Karpas-422 (cell line): ENCODE measurements around the gene BNC2. TPM values are rescaled to one million over a fixed set of nuclear protein-coding genes. Genes with fewer than 3 reads are reported as not detected.

Experiments
- DNase-seq: peaks from one replicate; pipeline ENCODE4 v3.0.0-alpha.2; 2015
- H2AFZ ChIP-seq: fragments of 200-600 bp; sonication (generic); 2 replicates; pipeline ENCODE4 v1.6.1; 2014; ENCODE audit warnings: antibody characterized with exemption, low read length, mixed read lengths
- H3K27ac ChIP-seq: fragments of 200-600 bp; sonication (generic); 2 replicates; pipeline ENCODE4 v1.5.1; 2014; ENCODE audit warnings: mild to moderate bottlenecking, low read length, moderate library complexity
- H3K27me3 ChIP-seq: fragments of 200-600 bp; sonication (generic); 2 replicates; pipeline ENCODE4 v1.6.1; 2014; ENCODE audit warnings: low read length, mixed read lengths
- H3K36me3 ChIP-seq: fragments of 200-600 bp; sonication (generic); 2 replicates; pipeline ENCODE4 v1.6.1; 2014; ENCODE audit warnings: low read length, mixed read lengths; ENCODE audit not compliant: insufficient read depth
- H3K4me1 ChIP-seq: fragments of 200-600 bp; sonication (generic); 2 replicates; pipeline ENCODE4 v1.6.1; 2014; ENCODE audit warnings: mild to moderate bottlenecking, low read length, mixed read lengths
- H3K4me2 ChIP-seq: fragments of 200-600 bp; sonication (generic); 2 replicates; pipeline ENCODE4 v1.6.1; 2014; ENCODE audit warnings: low read length, low read depth, mild to moderate bottlenecking; ENCODE audit not compliant: poor library complexity, severe bottlenecking
- H3K4me3 ChIP-seq: fragments of 200-600 bp; sonication (generic); 2 replicates; pipeline ENCODE4 v1.5.1; 2014; ENCODE audit warnings: mild to moderate bottlenecking, antibody characterized with exemption, low read length, mixed read lengths
- H3K79me2 ChIP-seq: fragments of 200-600 bp; sonication (generic); 2 replicates; pipeline ENCODE4 v1.6.1; 2014; ENCODE audit warnings: mild to moderate bottlenecking, low read length, mixed read lengths
- H3K9ac ChIP-seq: fragments of 200-600 bp; sonication (generic); 2 replicates; pipeline ENCODE4 v1.6.0; 2014; ENCODE audit warnings: low read length
- H3K9me2 ChIP-seq: fragments of 200-600 bp; sonication (generic), shearing (Covaris generic); replicated peaks from 2 replicates; pipeline ENCODE4 v1.6.0; 2014; ENCODE audit warnings: mild to moderate bottlenecking, low read length, moderate library complexity; ENCODE audit not compliant: insufficient read depth
- H3K9me3 ChIP-seq: fragments of 300-700, 200-600 bp; sonication (generic); 2 replicates; pipeline ENCODE4 v1.6.1; 2014; ENCODE audit warnings: low read length, mixed read lengths
- H4K20me1 ChIP-seq: fragments of 200-600 bp; sonication (generic); 2 replicates; pipeline ENCODE4 v1.6.1; 2014; ENCODE audit warnings: mild to moderate bottlenecking, antibody characterized with exemption, low read length, low read depth; ENCODE audit not compliant: insufficient read depth
- total RNA-seq: library from RNA; depleted of rRNA; stranded (reverse); fragments of >200 nt; shearing (Covaris generic); gene quantifications from 2 replicates; pipeline ENCODE4 v1.2.3, GENCODE V29; 2014; ENCODE audit warnings: low replicate concordance

BNC2 gene
- total RNA-seq, 1 experiment from 2014 or later: not detected

GRCh38 chr9:16725066-16725465 lies 145.4 kb downstream of the BNC2 start:
- H3K4me1 ChIP-seq: no peaks in the 10 kb centered on the region
- DNase-seq: no peak
- H3K4me3 ChIP-seq: no peak overlapping the region
- H3K36me3 ChIP-seq: no peaks in the 10 kb centered on the region
- no peaks in the 10 kb centered on the region for H3K79me2 ChIP-seq
- no peak overlapping the region for H2AFZ ChIP-seq
- H3K4me2 ChIP-seq: no peak overlapping the region
- H3K27ac ChIP-seq: no peak overlapping the region
- no peaks in the 10 kb centered on the region for H3K9me2 ChIP-seq
- no peak overlapping the region for H3K9ac ChIP-seq
- no peaks in the 10 kb centered on the region for H4K20me1 ChIP-seq
- no peaks in the 10 kb centered on the region for H3K9me3 ChIP-seq
- H3K27me3 ChIP-seq: no peaks in the 10 kb centered on the region

GRCh38 chr9:16721972-16722371 lies 148.5 kb downstream of the BNC2 start:
- Histone ChIP-seq H3K9ac (no peak overlapping the region), H3K79me2 (no peaks in the 10 kb centered on the region), H3K27ac (no peak overlapping the region), H3K4me3 (no peak overlapping the region), H3K9me2 (no peaks in the 10 kb centered on the region), H4K20me1 (no peaks in the 10 kb centered on the region), H3K9me3 (no peaks in the 10 kb centered on the region), H3K36me3 (no peaks in the 10 kb centered on the region), H3K27me3 (no peaks in the 10 kb centered on the region), H2AFZ (no peak overlapping the region), H3K4me2 (no peak overlapping the region), H3K4me1 (no peaks in the 10 kb centered on the region)
- DNase-seq: no peak

GRCh38 chr9:16720386-16720785 lies 150.1 kb downstream of the BNC2 start:
- Histone ChIP-seq H3K79me2 (no peaks in the 10 kb centered on the region), H3K27ac (no peak overlapping the region), H3K9me3 (no peaks in the 10 kb centered on the region), H3K9me2 (no peaks in the 10 kb centered on the region), H4K20me1 (no peaks in the 10 kb centered on the region), H3K9ac (no peak overlapping the region), H3K4me3 (no peak overlapping the region), H3K27me3 (no peaks in the 10 kb centered on the region), H3K4me2 (no peak overlapping the region), H3K36me3 (no peaks in the 10 kb centered on the region), H2AFZ (no peak overlapping the region), H3K4me1 (no peaks in the 10 kb centered on the region)
- DNase-seq: no peak

- Histone ChIP-seq H3K9me3 (no peaks in the 10 kb centered on the region), H3K9ac (no peak overlapping the region), H3K4me1 (no peaks in the 10 kb centered on the region), H3K4me3 (no peak overlapping the region), H3K36me3 (no peaks in the 10 kb centered on the region), H3K27me3 (no peaks in the 10 kb centered on the region), H3K9me2 (no peaks in the 10 kb centered on the region), H3K27ac (no peak overlapping the region), H3K79me2 (no peaks in the 10 kb centered on the region), H3K4me2 (no peak overlapping the region), H4K20me1 (no peaks in the 10 kb centered on the region), H2AFZ (no peak overlapping the region)
- no peak for DNase-seq
Observed at GRCh38 chr9:16719921-16720320, 150.5 kb downstream of the BNC2 start.

GRCh38 chr9:16718952-16719351 lies 151.5 kb downstream of the BNC2 start:
- Histone ChIP-seq H4K20me1 (no peaks in the 10 kb centered on the region), H3K9me3 (no peaks in the 10 kb centered on the region), H3K79me2 (no peaks in the 10 kb centered on the region), H3K4me2 (no peak overlapping the region), H3K4me1 (no peaks in the 10 kb centered on the region), H3K27me3 (no peaks in the 10 kb centered on the region), H3K36me3 (no peaks in the 10 kb centered on the region), H3K9ac (no peak overlapping the region), H2AFZ (no peak overlapping the region), H3K4me3 (no peak overlapping the region), H3K9me2 (no peaks in the 10 kb centered on the region), H3K27ac (no peak overlapping the region)
- no peak for DNase-seq

GRCh38 chr9:16718296-16718695 lies 152.2 kb downstream of the BNC2 start:
- H3K9me2 ChIP-seq: no peaks in the 10 kb centered on the region
- H3K36me3 ChIP-seq: no peaks in the 10 kb centered on the region
- no peaks in the 10 kb centered on the region for H3K9me3 ChIP-seq
- H4K20me1 ChIP-seq: no peaks in the 10 kb centered on the region
- H3K9ac ChIP-seq: no peak overlapping the region
- H2AFZ ChIP-seq: no peak overlapping the region
- H3K4me1 ChIP-seq: no peaks in the 10 kb centered on the region
- no peak overlapping the region for H3K4me2 ChIP-seq
- no peaks in the 10 kb centered on the region for H3K27me3 ChIP-seq
- no peak for DNase-seq
- H3K79me2 ChIP-seq: no peaks in the 10 kb centered on the region
- H3K4me3 ChIP-seq: no peak overlapping the region
- no peak overlapping the region for H3K27ac ChIP-seq

GRCh38 chr9:16716601-16717000 lies 153.9 kb downstream of the BNC2 start:
- Histone ChIP-seq H3K27ac (no peak overlapping the region), H3K4me2 (no peak overlapping the region), H3K36me3 (no peaks in the 10 kb centered on the region), H3K9ac (no peak overlapping the region), H3K9me3 (no peaks in the 10 kb centered on the region), H4K20me1 (no peaks in the 10 kb centered on the region), H3K9me2 (no peaks in the 10 kb centered on the region), H3K4me1 (no peaks in the 10 kb centered on the region), H2AFZ (no peak overlapping the region), H3K79me2 (no peaks in the 10 kb centered on the region), H3K4me3 (no peak overlapping the region), H3K27me3 (no peaks in the 10 kb centered on the region)
- no peak for DNase-seq

- Histone ChIP-seq H4K20me1 (no peaks in the 10 kb centered on the region), H3K9me2 (no peaks in the 10 kb centered on the region), H3K9me3 (no peaks in the 10 kb centered on the region), H3K36me3 (no peaks in the 10 kb centered on the region), H3K79me2 (no peaks in the 10 kb centered on the region), H3K4me2 (no peak overlapping the region), H3K4me1 (no peaks in the 10 kb centered on the region), H3K4me3 (no peak overlapping the region), H3K27ac (no peak overlapping the region), H3K27me3 (no peaks in the 10 kb centered on the region), H2AFZ (no peak overlapping the region), H3K9ac (no peak overlapping the region)
- DNase-seq: no peak
Observed at GRCh38 chr9:16715404-16715803, 155.1 kb downstream of the BNC2 start.

- no peaks in the 10 kb centered on the region for H3K9me3 ChIP-seq
- no peak overlapping the region for H3K27ac ChIP-seq
- no peaks in the 10 kb centered on the region for H3K9me2 ChIP-seq
- no peak overlapping the region for H3K4me2 ChIP-seq
- no peak overlapping the region for H3K9ac ChIP-seq
- H3K36me3 ChIP-seq: no peaks in the 10 kb centered on the region
- no peak overlapping the region for H3K4me3 ChIP-seq
- H2AFZ ChIP-seq: no peak overlapping the region
- H3K27me3 ChIP-seq: no peaks in the 10 kb centered on the region
- DNase-seq: no peak
- H3K4me1 ChIP-seq: no peaks in the 10 kb centered on the region
- no peaks in the 10 kb centered on the region for H4K20me1 ChIP-seq
- H3K79me2 ChIP-seq: no peaks in the 10 kb centered on the region
Observed at GRCh38 chr9:16712787-16713186, 157.7 kb downstream of the BNC2 start.
